Esophagus (tissue), 2 donors: ENCODE data around the gene POLRMT. TPM values are rescaled to one million over a fixed set of nuclear protein-coding genes. Genes with fewer than 3 reads are reported as not detected.
A peak's percentile ranks its signal among the peaks of the same experiment; 100 is the strongest.
"Not testable (repeated sequence)": the region's sequence is repeated elsewhere in the genome, so short reads cannot be mapped to it uniquely, and the experiment has no call there.

Experiments
- H3K27ac ChIP-seq, 2 donors: one replicate each; pipeline ENCODE4 v1.5.1; 2013; ENCODE audit warnings: low read depth in 2 of 2, mild to moderate bottlenecking in 2 of 2, inconsistent platforms in 1 of 2, low read length in 1 of 2, moderate library complexity in 1 of 2
- H3K27me3 ChIP-seq, 2 donors: one replicate each; pipeline ENCODE4 v1.6.1; 2013; ENCODE audit warnings: low read length in 2 of 2, control low read depth in 1 of 2, mild to moderate bottlenecking in 1 of 2; ENCODE audit not compliant: insufficient read depth in 2 of 2, control insufficient read depth in 1 of 2
- H3K36me3 ChIP-seq, 2 donors: one replicate each; pipeline ENCODE4 v1.6.1; 2013; ENCODE audit warnings: low read length in 1 of 2; ENCODE audit not compliant: control insufficient read depth in 2 of 2, insufficient read depth in 2 of 2
- H3K4me1 ChIP-seq, 2 donors: one replicate each; pipeline ENCODE4 v1.6.1; 2013; ENCODE audit warnings: low read length in 1 of 2; ENCODE audit not compliant: control insufficient read depth in 2 of 2, insufficient read depth in 2 of 2
- H3K4me3 ChIP-seq, 2 donors: one replicate each; pipeline ENCODE4 v1.5.1; 2013; ENCODE audit warnings: low read length in 2 of 2, mild to moderate bottlenecking in 2 of 2, low read depth in 1 of 2, moderate library complexity in 1 of 2
- H3K9me3 ChIP-seq, 2 donors: one replicate each; pipeline ENCODE4 v1.6.1; 2013; ENCODE audit warnings: mild to moderate bottlenecking in 2 of 2, low read depth in 1 of 2, low read length in 1 of 2, moderate library complexity in 1 of 2; ENCODE audit not compliant: control insufficient read depth in 2 of 2, insufficient read depth in 1 of 2
- WGBS, 2 donors: extraction: QIAGEN DNeasy Blood & Tissue Kit; methylation state at CpG; one replicate each; pipeline ENCODE4 v1.1.7; 2013; 5-methylcytosine and 5-hydroxymethylcytosine counted together
- polyA plus RNA-seq, 2 donors: library from polyadenylated mRNA; stranded (reverse); fragments of 200-250 nt; gene quantifications; one replicate each; pipeline ENCODE4 v1.2.3, GENCODE V29; 2013
- donor health status: healthy with polysubstance abuse.
- donor health status: Bipolar disorder and iron deficiency.

POLRMT gene
- polyA plus RNA-seq, 2 donors = 35.6 to 56.1 TPM

- no peaks in the 10 kb centered on the region for H3K36me3 ChIP-seq
- H3K9me3 ChIP-seq = no peaks in the 10 kb centered on the region
- 34 to 40% methylated on average over 66 to 75 of the region's 75 CpGs for WGBS, 2 donors
- H3K4me3 ChIP-seq = peak overlapping the region in 1 of 2 donors; percentile 47
- H3K27ac ChIP-seq = no peak overlapping the region
- H3K27me3 ChIP-seq = peaks cover 0 to 10% of the 10 kb centered on the region in 2 donors
- peaks cover 0 to 6% of the 10 kb centered on the region in 2 donors for H3K4me1 ChIP-seq
Observed at GRCh38 chr19:591099-591958, 42.0 kb downstream of the POLRMT start.

- H3K4me1 ChIP-seq = peaks cover 0 to 6% of the 10 kb centered on the region in 2 donors
- H3K36me3 ChIP-seq = no peaks in the 10 kb centered on the region
- no peaks in the 10 kb centered on the region for H3K9me3 ChIP-seq
- peak overlapping the region in 1 of 2 donors; percentile 47 for H3K4me3 ChIP-seq
- H3K27ac ChIP-seq = no peak overlapping the region
- WGBS, 2 donors = 9 to 10% methylated on average over 37 to 41 of the region's 41 CpGs
- H3K27me3 ChIP-seq = peaks cover 0 to 10% of the 10 kb centered on the region in 2 donors
Observed at GRCh38 chr19:590750-591098, 42.6 kb downstream of the POLRMT start.

DNA sequence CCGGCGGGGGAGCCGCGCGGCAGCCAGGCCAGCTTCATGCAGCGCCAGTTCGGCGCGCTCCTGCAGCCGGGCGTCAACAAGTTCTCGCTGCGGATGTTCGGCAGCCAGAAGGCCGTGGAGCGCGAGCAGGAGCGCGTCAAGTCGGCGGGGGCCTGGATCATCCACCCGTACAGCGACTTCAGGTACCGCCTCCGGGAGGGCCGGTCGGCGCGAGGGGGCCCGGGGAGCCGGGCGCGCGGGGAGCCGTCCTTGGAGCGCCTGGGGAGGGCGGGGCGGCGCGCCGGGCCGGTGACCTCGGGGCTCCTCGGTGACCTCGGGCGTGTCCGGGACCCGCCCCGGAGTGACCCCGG, 43.0 kb downstream of the POLRMT start:
- Histone ChIP-seq H3K36me3 (no peaks in the 10 kb centered on the region), H3K9me3 (no peaks in the 10 kb centered on the region), H3K27me3 (peaks cover 0 to 10% of the 10 kb centered on the region in 2 donors), H3K4me1 (peaks cover 0 to 6% of the 10 kb centered on the region in 2 donors), H3K27ac (no peak overlapping the region), H3K4me3 (peak overlapping the region in 1 of 2 donors; percentile 47)
- 1 to 3% methylated on average over 39 to 50 of the region's 50 CpGs for WGBS, 2 donors

GRCh38 chr19:589693-590395, 43.5 kb downstream of the POLRMT start, which contains the start of gene HCN2:
Gene HCN2 (plus strand): TSS chr19:589881. CDS start chr19:589946, 65 bp downstream.
- Histone ChIP-seq H3K4me3 (peak within 1 kb of the TSS in 1 of 2 donors; percentile 47), H3K36me3 (no peaks in the 10 kb centered on the region), H3K27me3 (peaks cover 0 to 10% of the 10 kb centered on the region in 2 donors), H3K9me3 (no peaks in the 10 kb centered on the region), H3K27ac (no peak within 1 kb of the TSS), H3K4me1 (peaks cover 0 to 6% of the 10 kb centered on the region in 2 donors)
- WGBS, 2 donors = 0 to 1% methylated on average over 26 to 113 of the region's 132 CpGs

- H3K9me3 ChIP-seq = no peaks in the 10 kb centered on the region
- H3K27ac ChIP-seq = no peak overlapping the region
- peaks cover 0 to 6% of the 10 kb centered on the region in 2 donors for H3K4me1 ChIP-seq
- peaks cover 0 to 10% of the 10 kb centered on the region in 2 donors for H3K27me3 ChIP-seq
- peak overlapping the region in 1 of 2 donors; percentile 47 for H3K4me3 ChIP-seq
- no peaks in the 10 kb centered on the region for H3K36me3 ChIP-seq
- 12 to 14% methylated on average over 44 to 54 of the region's 54 CpGs for WGBS, 2 donors
Observed at GRCh38 chr19:588741-589692, 44.3 kb downstream of the POLRMT start.

- Histone ChIP-seq H3K27ac (no peak overlapping the region), H3K4me1 (peaks cover 0 to 6% of the 10 kb centered on the region in 2 donors), H3K9me3 (no peaks in the 10 kb centered on the region), H3K27me3 (peaks cover 0 to 10% of the 10 kb centered on the region in 2 donors), H3K36me3 (peaks cover 0 to 3% of the 10 kb centered on the region in 2 donors), H3K4me3 (no peak overlapping the region)
- 3 to 6% methylated on average over 41 of the region's 41 CpGs for WGBS, 2 donors
Observed at GRCh38 chr19:588093-588740, 45.1 kb downstream of the POLRMT start.

GRCh38 chr19:585551-586110, 47.7 kb downstream of the POLRMT start:
- WGBS, 2 donors = 59 to 62% methylated on average over 10 of the region's 10 CpGs
- Histone ChIP-seq H3K4me1 (peaks cover 0 to 6% of the 10 kb centered on the region in 2 donors), H3K27ac (no peak overlapping the region), H3K9me3 (no peaks in the 10 kb centered on the region), H3K4me3 (no peak overlapping the region), H3K27me3 (peaks cover 0 to 4% of the 10 kb centered on the region in 2 donors), H3K36me3 (peaks cover under 1 to 19% of the 10 kb centered on the region in 2 donors)

GRCh38 chr19:585146-585545, 48.2 kb downstream of the POLRMT start:
- WGBS, 2 donors = 82 to 86% methylated on average over 31 to 34 of the region's 34 CpGs
- H3K9me3 ChIP-seq, H3K27me3 ChIP-seq, H3K27ac ChIP-seq, H3K4me3 ChIP-seq, H3K4me1 ChIP-seq: not testable (repeated sequence)
- H3K36me3 ChIP-seq = peaks cover 2 to 19% of the 10 kb centered on the region in 2 donors
